ENCODE results near the gene DCDC2C. TPM values are rescaled to one million over a fixed set of nuclear protein-coding genes. Genes with fewer than 3 reads are reported as not detected.

DCDC2C gene
- polyA plus RNA-seq, 1 of the 3 experiments (the other 2 are of a cell fraction), result not detected

DNA sequence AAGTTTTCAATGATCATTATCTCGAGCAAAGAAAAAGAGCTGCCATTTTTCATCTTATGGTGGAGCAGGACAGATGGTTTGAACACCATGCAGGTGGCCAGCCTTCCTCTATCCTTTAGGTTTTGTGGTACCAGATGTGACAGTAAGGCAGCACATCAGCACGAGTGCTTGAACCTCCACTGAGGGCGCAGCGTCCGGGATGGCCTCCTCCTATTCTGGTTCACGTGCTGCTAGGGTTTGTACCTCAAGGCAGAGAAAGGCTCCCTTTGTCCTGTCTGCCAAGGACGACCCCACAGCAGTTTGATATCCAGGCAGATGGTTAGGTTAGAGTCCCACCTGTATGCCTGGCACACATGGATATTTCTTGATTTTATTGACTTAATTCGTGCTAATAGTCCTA lies 50.2 kb downstream of the DCDC2C start:
- Histone ChIP-seq H3K4me3 (ENCODE audit: low read depth in 2 of 2, low read length in 1 of 2) (no peak overlapping the region), H2AFZ (ENCODE audit: low read depth) (no peak overlapping the region), H3K27ac (ENCODE audit: low read depth in 2 of 2, low read length in 1 of 2) (no peak overlapping the region), H3K9ac (no peak overlapping the region), H3K9me3 (no peaks in the 10 kb centered on the region; the same call in 1 of the 2 replicates), H3K79me2 (ENCODE audit: insufficient read depth) (no peaks in the 10 kb centered on the region), H3K9me2 (no peaks in the 10 kb centered on the region), H3F3A (replicated peaks; ENCODE audit: insufficient read depth) (peaks cover 10% of the 10 kb centered on the region), H3K4me2 (no peak overlapping the region), H3K27me3 (ENCODE audit: insufficient read depth) (no peaks in the 10 kb centered on the region), H3K4me1 (ENCODE audit: control insufficient read depth in 1 of 2, insufficient read depth in 2 of 2, low read depth in 1 of 2, low read length in 1 of 2) (no peaks in the 10 kb centered on the region), H3K36me3 (replicated peaks in 1 of 2; ENCODE audit: control insufficient read depth in 1 of 2, insufficient read depth in 2 of 2, low read length in 1 of 2) (no peaks in the 10 kb centered on the region), H4K20me1 (ENCODE audit: insufficient read depth) (no peaks in the 10 kb centered on the region)
- 24% methylated on average over 8 of the region's 8 CpGs for WGBS (ENCODE audit: low lambda C conversion rate)
- ChIA-PET POLR2A (no interaction called here), CTCF (interaction anchor here (0.5 to 11.1 kb wide), 4 partner anchors 14 to 33 kb away, joined by 3 to 70 read pairs (median 17); no protein-coding TSS in a partner anchor)
- TF ChIP-seq FOSL2 (IDR thresholded peaks at IDR 0.05; ENCODE audit: borderline replicate concordance, low read depth) (no peak), GABPA (IDR thresholded peaks at IDR 0.05; ENCODE audit: low read depth) (no peak), NRF1 (IDR thresholded peaks at IDR 0.05; ENCODE audit: low read depth, low read length) (no peak), PBX3 (IDR thresholded peaks at IDR 0.05) (no peak)
- no peak for DNase-seq

- H3K27ac ChIP-seq (ENCODE audit: low read depth in 2 of 2, low read length in 1 of 2), result no peak overlapping the region
- no peaks in the 10 kb centered on the region for H3K79me2 ChIP-seq (ENCODE audit: insufficient read depth)
- ChIA-PET POLR2A (no interaction called here), CTCF (interaction anchor here (1.1 to 11.1 kb wide), 3 partner anchors 25 to 34 kb away, joined by 3 to 70 read pairs (median 31); no protein-coding TSS in a partner anchor)
- no peak overlapping the region for H3K4me3 ChIP-seq (ENCODE audit: low read depth in 2 of 2, low read length in 1 of 2)
- H3K36me3 ChIP-seq (replicated peaks in 1 of 2; ENCODE audit: control insufficient read depth in 1 of 2, insufficient read depth in 2 of 2, low read length in 1 of 2), result no peaks in the 10 kb centered on the region
- no peaks in the 10 kb centered on the region; the same call in 1 of the 2 replicates for H3K9me3 ChIP-seq
- H3K9ac ChIP-seq, result no peak overlapping the region
- no peak for TF ChIP-seq TEAD4 (IDR thresholded peaks at IDR 0.05; ENCODE audit: borderline replicate concordance, insufficient read depth)
- no peak for TF ChIP-seq USF1 (IDR thresholded peaks at IDR 0.05; ENCODE audit: borderline replicate concordance, low read depth)
- H4K20me1 ChIP-seq (ENCODE audit: insufficient read depth), result no peaks in the 10 kb centered on the region
- WGBS (ENCODE audit: low lambda C conversion rate), result 31% methylated on average over 5 of the region's 5 CpGs
- DNase-seq, result no peak
- H2AFZ ChIP-seq (ENCODE audit: low read depth), result no peak overlapping the region
- no peaks in the 10 kb centered on the region for H3K9me2 ChIP-seq
- peaks cover 10% of the 10 kb centered on the region for H3F3A ChIP-seq (replicated peaks; ENCODE audit: insufficient read depth)
- no peaks in the 10 kb centered on the region for H3K27me3 ChIP-seq (ENCODE audit: insufficient read depth)
- H3K4me2 ChIP-seq, result no peak overlapping the region
- H3K4me1 ChIP-seq (ENCODE audit: control insufficient read depth in 1 of 2, insufficient read depth in 2 of 2, low read depth in 1 of 2, low read length in 1 of 2), result no peaks in the 10 kb centered on the region
Measured at GRCh38 chr2:3754280-3754679, 50.9 kb downstream of the DCDC2C start.

DNA sequence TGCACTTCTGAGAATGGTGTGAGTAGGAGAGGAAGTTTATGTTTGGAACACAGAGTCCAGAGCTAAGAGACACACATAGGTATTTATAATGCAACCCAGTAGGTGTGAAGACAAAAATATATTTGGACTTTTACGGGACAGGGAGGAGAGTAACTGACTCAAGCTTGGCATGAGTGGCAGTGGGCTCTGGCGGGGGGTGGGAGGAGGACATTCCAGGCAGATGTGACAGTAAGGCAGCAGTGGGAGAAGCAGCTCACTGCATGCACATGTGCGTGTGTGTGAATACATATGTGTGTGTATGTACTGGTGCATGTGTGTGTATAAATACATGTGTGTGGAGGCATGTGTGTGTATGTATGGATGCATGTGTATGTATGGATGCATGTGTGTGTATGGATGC lies 51.4 kb downstream of the DCDC2C start:
- Histone ChIP-seq H3K9ac (no peak overlapping the region), H3K4me3 (ENCODE audit: low read depth in 2 of 2, low read length in 1 of 2) (no peak overlapping the region), H3K36me3 (replicated peaks in 1 of 2; ENCODE audit: control insufficient read depth in 1 of 2, insufficient read depth in 2 of 2, low read length in 1 of 2) (no peaks in the 10 kb centered on the region), H3K9me3 (no peaks in the 10 kb centered on the region; the same call in 1 of the 2 replicates), H3K79me2 (ENCODE audit: insufficient read depth) (no peaks in the 10 kb centered on the region), H3K27me3 (ENCODE audit: insufficient read depth) (no peaks in the 10 kb centered on the region), H3K4me2 (no peak overlapping the region), H4K20me1 (ENCODE audit: insufficient read depth) (no peaks in the 10 kb centered on the region), H2AFZ (ENCODE audit: low read depth) (no peak overlapping the region), H3K27ac (ENCODE audit: low read depth in 2 of 2, low read length in 1 of 2) (no peak overlapping the region), H3K4me1 (ENCODE audit: control insufficient read depth in 1 of 2, insufficient read depth in 2 of 2, low read depth in 1 of 2, low read length in 1 of 2) (no peaks in the 10 kb centered on the region), H3F3A (replicated peaks; ENCODE audit: insufficient read depth) (peaks cover 10% of the 10 kb centered on the region), H3K9me2 (no peaks in the 10 kb centered on the region)
- WGBS (ENCODE audit: low lambda C conversion rate), result 47% methylated on average over 3 of the region's 3 CpGs
- no peak for DNase-seq
- TF ChIP-seq, protein P1, sequence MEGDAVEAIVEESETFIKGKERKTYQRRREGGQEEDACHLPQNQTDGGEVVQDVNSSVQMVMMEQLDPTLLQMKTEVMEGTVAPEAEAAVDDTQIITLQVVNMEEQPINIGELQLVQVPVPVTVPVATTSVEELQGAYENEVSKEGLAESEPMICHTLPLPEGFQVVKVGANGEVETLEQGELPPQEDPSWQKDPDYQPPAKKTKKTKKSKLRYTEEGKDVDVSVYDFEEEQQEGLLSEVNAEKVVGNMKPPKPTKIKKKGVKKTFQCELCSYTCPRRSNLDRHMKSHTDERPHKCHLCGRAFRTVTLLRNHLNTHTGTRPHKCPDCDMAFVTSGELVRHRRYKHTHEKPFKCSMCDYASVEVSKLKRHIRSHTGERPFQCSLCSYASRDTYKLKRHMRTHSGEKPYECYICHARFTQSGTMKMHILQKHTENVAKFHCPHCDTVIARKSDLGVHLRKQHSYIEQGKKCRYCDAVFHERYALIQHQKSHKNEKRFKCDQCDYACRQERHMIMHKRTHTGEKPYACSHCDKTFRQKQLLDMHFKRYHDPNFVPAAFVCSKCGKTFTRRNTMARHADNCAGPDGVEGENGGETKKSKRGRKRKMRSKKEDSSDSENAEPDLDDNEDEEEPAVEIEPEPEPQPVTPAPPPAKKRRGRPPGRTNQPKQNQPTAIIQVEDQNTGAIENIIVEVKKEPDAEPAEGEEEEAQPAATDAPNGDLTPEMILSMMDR (IDR thresholded peaks at IDR 0.05), result no peak
- TF ChIP-seq RAD21 (IDR thresholded peaks at IDR 0.05; ENCODE audit: low read length) (no peak), GABPA (IDR thresholded peaks at IDR 0.05; ENCODE audit: low read depth) (no peak), RCOR1 (IDR thresholded peaks at IDR 0.05; ENCODE audit: low read length) (no peak), SIN3A (IDR thresholded peaks at IDR 0.05; ENCODE audit: borderline replicate concordance, low read depth, low read length) (no peak), TEAD4 (IDR thresholded peaks at IDR 0.05; ENCODE audit: borderline replicate concordance, insufficient read depth) (no peak), EZH2phosphoT487 (IDR thresholded peaks at IDR 0.05; ENCODE audit: borderline replicate concordance, low read depth) (no peak), FOXM1 (IDR thresholded peaks at IDR 0.05; ENCODE audit: low read depth) (no peak), RXRA (IDR thresholded peaks at IDR 0.05; ENCODE audit: borderline replicate concordance, low read depth) (no peak), YY1 (IDR thresholded peaks at IDR 0.05; ENCODE audit: low read depth) (no peak), MEF2A (IDR thresholded peaks at IDR 0.05; ENCODE audit: borderline replicate concordance, low read depth) (no peak), CHD2 (IDR thresholded peaks at IDR 0.05; ENCODE audit: low read length, partially characterized antibody) (no peak), USF1 (IDR thresholded peaks at IDR 0.05; ENCODE audit: borderline replicate concordance, low read depth) (no peak), JUND (IDR thresholded peaks at IDR 0.05) (no peak)
- POLR2A ChIA-PET, result no interaction called here
- CTCF ChIA-PET, result interaction anchor here (1.1 to 11.1 kb wide), 3 partner anchors 25 to 34 kb away, joined by 3 to 70 read pairs (median 31); no protein-coding TSS in a partner anchor
